ENCODE results near the gene EXOC3.
A peak's percentile ranks its signal among the peaks of the same experiment; 100 is the strongest.
"Not testable (repeated sequence)": the region's sequence is repeated elsewhere in the genome, so short reads cannot be mapped to it uniquely, and the experiment has no call there.

Gene EXOC3

GRCh38 chr5:474840-475661 lies 32.1 kb downstream of the EXOC3 start:
- DNase-seq: peak; percentile 53

GRCh38 chr5:475704-476101 lies 32.7 kb downstream of the EXOC3 start:
- DNase-seq: no peak

DNA sequence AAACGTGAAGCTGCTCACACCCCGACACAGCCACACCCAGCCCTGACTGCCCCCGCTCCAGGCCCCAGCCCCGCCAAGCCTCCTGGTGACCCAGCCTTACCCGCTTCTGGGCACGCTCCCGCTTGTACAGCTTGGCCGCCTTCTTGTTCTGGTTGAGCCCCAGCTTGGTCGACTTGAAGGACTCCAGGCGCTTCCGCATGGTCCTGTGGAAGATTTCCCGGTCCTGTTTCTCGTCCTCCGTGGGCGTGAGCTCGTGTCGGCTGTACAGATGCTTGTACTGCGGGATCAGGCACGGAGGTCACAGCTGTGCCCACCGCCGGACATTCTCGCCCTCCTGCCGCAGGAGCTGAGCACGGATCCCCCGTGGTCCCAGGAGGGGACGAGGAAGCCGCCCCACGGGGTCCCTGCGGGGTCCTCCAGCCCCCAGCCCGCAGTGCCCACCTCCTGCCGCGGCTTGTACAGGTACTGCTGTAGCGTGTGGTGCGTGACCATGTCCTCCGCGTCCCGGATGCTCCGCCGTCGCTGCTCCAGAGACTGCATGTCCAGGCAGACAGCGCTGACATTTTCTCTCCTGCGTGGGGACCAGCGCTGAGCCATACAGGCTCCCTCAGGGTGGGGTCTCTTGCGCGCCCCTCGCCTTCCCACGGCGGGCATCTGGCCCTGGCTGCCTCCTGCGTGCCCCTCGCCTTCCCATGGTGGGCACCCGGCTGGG lies 33.3 kb downstream of the EXOC3 start:
- DNase-seq: no peak

GRCh38 chr5:476814-477175 lies 33.8 kb downstream of the EXOC3 start:
- DNase-seq: no peak

DNA sequence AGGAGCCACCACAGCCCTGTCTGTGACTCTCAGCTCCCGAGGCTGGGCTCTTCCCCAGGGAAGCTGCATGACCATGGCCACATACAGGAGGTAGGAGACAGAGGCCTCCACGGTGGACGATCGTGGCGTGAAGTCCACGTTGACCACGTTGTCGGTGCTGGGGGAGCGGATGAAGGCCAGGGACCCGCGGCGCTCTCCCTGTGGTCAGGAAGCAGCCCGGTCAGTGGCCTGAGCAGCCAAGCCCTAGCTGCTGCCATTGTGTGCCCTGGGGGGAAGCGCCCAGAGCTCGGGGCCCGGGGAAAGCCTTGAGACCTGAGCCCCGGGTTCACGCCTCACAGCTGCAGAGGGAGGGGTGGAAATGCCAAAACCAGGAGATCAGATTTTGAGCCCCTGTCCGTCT lies 34.3 kb downstream of the EXOC3 start:
- DNase-seq: no peak

GRCh38 chr5:477871-478270 lies 34.9 kb downstream of the EXOC3 start:
- DNase-seq: no peak

GRCh38 chr5:478369-478981 lies 35.5 kb downstream of the EXOC3 start:
- no peak for DNase-seq

DNA sequence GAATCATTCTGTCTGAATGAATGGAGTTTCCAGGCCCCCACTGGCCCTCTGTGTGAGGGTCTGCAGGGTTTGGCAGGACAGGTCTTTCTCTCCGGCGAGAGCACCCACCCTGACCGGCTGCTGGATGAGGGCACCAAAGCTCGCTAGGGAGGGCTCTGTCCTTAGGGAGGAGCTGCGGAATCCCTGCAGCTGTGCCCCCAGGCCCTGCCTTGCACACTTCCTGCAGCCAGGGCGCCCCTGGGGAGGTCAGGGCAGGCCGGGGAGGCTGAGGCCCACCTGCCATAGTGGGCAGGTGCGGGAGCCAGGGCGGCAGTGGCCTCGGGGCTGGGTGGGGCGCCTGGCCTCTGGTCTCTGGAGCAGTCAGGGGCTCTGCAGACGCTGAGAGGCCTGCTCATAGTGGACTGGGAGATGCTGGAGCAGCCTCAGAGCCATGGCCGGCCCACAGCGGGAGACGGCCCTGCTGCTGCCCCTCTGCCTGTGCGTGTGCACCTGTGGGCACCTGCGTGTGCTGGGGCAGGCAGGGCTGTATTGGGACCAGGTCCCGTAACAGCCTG lies 36.1 kb downstream of the EXOC3 start:
- no peak for DNase-seq

- no peak for DNase-seq
Measured at GRCh38 chr5:479566-480319, 36.8 kb downstream of the EXOC3 start.

- no peak for DNase-seq
Measured at GRCh38 chr5:481347-481746, 38.4 kb downstream of the EXOC3 start.

- no peak for DNase-seq
Measured at GRCh38 chr5:482021-482420, 39.0 kb downstream of the EXOC3 start.

GRCh38 chr5:482506-482905 lies 39.5 kb downstream of the EXOC3 start:
- no peak for DNase-seq

GRCh38 chr5:483011-483410 lies 40.0 kb downstream of the EXOC3 start:
- no peak for DNase-seq

- no peak for DNase-seq
Measured at GRCh38 chr5:483434-484140, 40.6 kb downstream of the EXOC3 start.

DNA sequence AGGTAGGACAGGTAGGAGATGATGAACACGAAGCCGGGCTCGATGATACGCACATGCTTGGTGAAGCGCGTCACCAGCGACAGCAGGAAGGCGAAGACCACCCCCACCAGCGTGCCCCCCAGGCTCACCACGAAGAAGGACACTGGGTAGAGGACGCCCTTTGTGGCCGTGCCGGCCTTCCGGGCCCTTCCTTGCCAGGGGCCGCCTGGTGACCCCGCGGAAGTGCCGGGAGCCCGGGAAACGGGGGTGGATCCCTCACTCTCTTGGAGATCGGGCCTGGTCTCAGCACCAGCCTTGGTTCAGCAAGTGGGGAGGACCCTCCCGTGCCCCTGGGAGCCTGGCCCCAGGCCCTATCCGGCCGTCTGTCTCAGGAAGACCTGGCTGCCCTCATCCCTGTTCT lies 41.6 kb downstream of the EXOC3 start:
- DNase-seq: no peak

GRCh38 chr5:485113-485945 lies 42.4 kb downstream of the EXOC3 start:
- DNase-seq: no peak

DNA sequence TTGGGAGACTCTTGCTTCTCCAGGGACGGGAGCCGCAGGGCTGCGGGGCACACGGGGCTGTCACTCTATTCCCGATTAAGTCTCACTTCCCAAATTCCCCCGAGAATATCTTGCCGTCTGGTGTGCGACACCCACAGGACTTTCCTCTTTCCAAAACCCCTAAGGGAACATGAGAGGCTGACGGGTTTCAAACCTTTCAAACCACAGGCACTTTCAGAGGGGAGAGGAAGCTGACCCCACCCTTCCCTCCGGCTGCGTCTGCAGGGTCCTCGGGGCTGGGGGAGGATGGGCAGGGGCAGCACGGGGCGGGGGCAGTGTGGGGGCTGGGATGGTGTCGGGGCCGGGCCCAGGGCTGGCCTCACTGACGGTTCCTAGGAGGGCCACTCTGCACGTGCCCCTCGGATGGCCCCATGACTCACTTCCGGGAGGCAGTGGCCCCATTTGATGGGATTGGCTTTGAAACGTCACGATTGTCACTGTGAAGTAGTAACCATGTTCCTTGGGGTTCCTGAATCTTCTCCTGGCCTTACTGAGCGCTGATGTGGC lies 43.0 kb downstream of the EXOC3 start:
- DNase-seq: no peak

- DNase-seq: not testable (repeated sequence)
Measured at GRCh38 chr5:486597-486996, 43.6 kb downstream of the EXOC3 start.

DNA sequence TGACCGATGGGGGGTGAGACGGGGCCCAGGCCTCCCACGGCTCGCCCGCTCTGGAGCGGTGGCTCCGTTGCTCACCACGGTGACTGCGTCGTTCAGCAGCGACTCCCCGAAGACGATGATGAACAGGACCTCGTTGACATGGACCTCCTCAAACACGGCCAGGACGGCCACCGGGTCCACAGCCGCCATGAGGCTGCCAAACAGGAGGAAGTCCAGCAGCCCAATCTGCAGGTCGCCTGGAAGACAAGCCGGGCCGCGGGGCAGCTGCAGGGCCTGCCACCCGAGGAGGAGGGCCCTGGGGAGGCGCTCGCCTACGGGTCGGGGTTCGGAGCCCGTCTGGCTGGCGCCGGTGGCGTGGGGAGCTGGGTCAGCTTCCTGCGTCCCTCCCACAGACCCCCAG lies 45.3 kb downstream of the EXOC3 start:
- no peak for DNase-seq

DNA sequence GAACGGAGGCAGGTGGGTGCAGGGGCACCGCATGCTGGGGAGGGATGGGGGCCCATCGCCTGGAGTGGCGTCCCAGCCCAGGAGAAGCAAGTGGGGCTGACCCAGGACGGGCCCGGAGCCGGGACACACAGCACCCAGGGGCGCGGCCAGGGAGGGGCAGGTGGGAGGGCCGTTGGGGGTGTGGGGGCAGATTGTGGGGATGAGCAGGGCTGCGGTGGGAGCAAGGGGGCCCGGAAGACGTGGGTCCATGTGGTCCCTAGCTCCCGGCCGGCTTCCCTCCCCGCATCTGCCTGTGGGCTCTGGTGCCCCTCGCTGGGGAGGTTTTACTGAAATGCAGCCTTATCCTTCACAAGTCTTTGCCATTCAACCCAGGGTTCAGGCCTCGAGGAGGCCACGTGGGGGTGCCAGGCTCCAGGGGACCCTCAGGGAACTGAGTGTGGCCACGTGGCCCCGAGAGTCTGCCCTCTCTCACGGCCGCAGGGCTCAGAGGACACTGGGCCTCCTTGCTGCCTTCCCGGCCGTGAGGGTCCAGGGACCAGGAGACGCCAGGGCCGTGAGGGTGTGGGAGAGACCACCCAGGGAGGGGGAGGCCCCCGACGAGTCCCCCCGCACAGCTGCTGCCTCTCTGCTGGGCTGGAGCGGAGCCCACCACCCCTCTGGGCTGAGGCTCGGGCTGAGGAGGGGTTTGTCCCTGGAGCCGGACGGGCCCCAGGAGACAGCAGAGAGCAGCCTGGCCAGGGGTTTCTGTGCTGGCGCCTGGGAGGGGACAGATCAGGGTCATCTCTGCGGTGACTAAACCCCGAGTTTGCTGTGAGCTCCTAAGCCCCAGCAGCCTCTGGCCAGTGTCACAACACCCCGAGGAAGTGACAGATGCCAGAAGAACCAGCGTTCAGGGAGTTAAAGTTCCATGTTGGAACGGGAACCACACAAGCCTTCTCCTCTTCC lies 46.0 kb downstream of the EXOC3 start:
- no peak for DNase-seq

Measured in right forelimb (tissue), 1 donor.